GM19324 (cell line): ENCODE results near the gene PLEKHG4.

ENCODE experiments used
- ATAC-seq: cut with Tn5 transposase; IDR thresholded peaks from one replicate; pipeline ENCODE4 v1.9.1; 2021; ENCODE audit warnings: mild to moderate bottlenecking, moderate library complexity; ENCODE audit not compliant: unreplicated experiment, low FRiP score

PLEKHG4 gene

GRCh38 chr16:67244387-67245185, 34.7 kb upstream of the PLEKHG4 start:
- peak; percentile 32 for ATAC-seq

- ATAC-seq = no peak
These were observed 34.1 kb upstream of the PLEKHG4 start for GRCh38 chr16:67245186-67245585.

- ATAC-seq = no peak
These were observed 33.7 kb upstream of the PLEKHG4 start for GRCh38 chr16:67245674-67246080.

GRCh38 chr16:67246081-67246755, 33.1 kb upstream of the PLEKHG4 start:
- ATAC-seq = peak; percentile 26

- peak; percentile 10 for ATAC-seq
These were observed 32.6 kb upstream of the PLEKHG4 start for GRCh38 chr16:67246756-67247191.

- ATAC-seq = peak; percentile 66
These were observed 31.9 kb upstream of the PLEKHG4 start, which contains the start of gene FHOD1 for GRCh38 chr16:67247192-67248072. Gene FHOD1 (minus strand): TSS chr16:67247481. CDS start chr16:67247410, 71 bp downstream.

GRCh38 chr16:67248073-67248400, 31.3 kb upstream of the PLEKHG4 start:
- ATAC-seq = no peak

GRCh38 chr16:67248401-67249177, 30.7 kb upstream of the PLEKHG4 start, which contains the start of gene SLC9A5:
Gene SLC9A5 (plus strand): TSS chr16:67248979. CDS start chr16:67249015, 36 bp downstream.
- ATAC-seq = no peak

GRCh38 chr16:67249178-67250044, 29.9 kb upstream of the PLEKHG4 start:
- ATAC-seq = no peak

GRCh38 chr16:67250045-67250327, 29.3 kb upstream of the PLEKHG4 start:
- ATAC-seq = no peak

GRCh38 chr16:67252609-67253497, 26.5 kb upstream of the PLEKHG4 start:
- no peak for ATAC-seq

- no peak for ATAC-seq
These were observed 24.4 kb upstream of the PLEKHG4 start for GRCh38 chr16:67254801-67255552.

- no peak for ATAC-seq
These were observed 23.6 kb upstream of the PLEKHG4 start for GRCh38 chr16:67255553-67256221.

GRCh38 chr16:67256701-67257230, 22.6 kb upstream of the PLEKHG4 start:
- no peak for ATAC-seq

- no peak for ATAC-seq
These were observed 21.7 kb upstream of the PLEKHG4 start for GRCh38 chr16:67257486-67258160.

GRCh38 chr16:67258161-67258835, 21.0 kb upstream of the PLEKHG4 start:
- ATAC-seq = no peak
